Subcutaneous abdominal adipose tissue (tissue), 5 donors: Measurements from ENCODE around the gene FAF2.
A peak's percentile ranks its signal among the peaks of the same experiment; 100 is the strongest.

Experiments
- H3K27ac ChIP-seq: one replicate; pipeline ENCODE4 v1.7.0; 2013; ENCODE audit warnings: low read depth, mild to moderate bottlenecking, inconsistent platforms, low read length, moderate library complexity
- H3K27me3 ChIP-seq, 5 donors: one replicate each; pipeline ENCODE4 v1.7.0; 2013; ENCODE audit warnings: low read length in 5 of 5, inconsistent platforms in 1 of 5; ENCODE audit not compliant: control insufficient read depth in 5 of 5, insufficient read depth in 4 of 5
- H3K36me3 ChIP-seq, 5 donors: one replicate each; pipeline ENCODE4 v1.7.0; 2013; ENCODE audit warnings: low read length in 5 of 5; ENCODE audit not compliant: control insufficient read depth in 5 of 5, insufficient read depth in 5 of 5
- H3K4me1 ChIP-seq, 5 donors: one replicate each; pipeline ENCODE4 v1.7.0; 2013; ENCODE audit warnings: low read length in 5 of 5, mild to moderate bottlenecking in 3 of 5, moderate library complexity in 1 of 5; ENCODE audit not compliant: control insufficient read depth in 5 of 5, insufficient read depth in 5 of 5
- H3K4me3 ChIP-seq, 5 donors: one replicate each; pipeline ENCODE4 v1.7.0; 2013; ENCODE audit warnings: low read length in 5 of 5, low read depth in 1 of 5
- H3K9ac ChIP-seq, 5 donors: one replicate each; pipeline ENCODE4 v1.7.0; 2013; ENCODE audit warnings: low read length in 5 of 5, mild to moderate bottlenecking in 4 of 5, moderate library complexity in 3 of 5
- H3K9me3 ChIP-seq, 5 donors: one replicate each; pipeline ENCODE4 v1.7.0; 2013; ENCODE audit warnings: low read length in 5 of 5; ENCODE audit not compliant: control insufficient read depth in 5 of 5
- donor health status: healthy.
- donor health status: healthy.
- donor health status: healthy.
- donor health status: healthy.
- donor health status: healthy.

Gene FAF2

GRCh38 chr5:176533390-176533789, 85.2 kb downstream of the FAF2 start:
- H3K4me3 ChIP-seq = peak overlapping the region in 3 of 5 donors; percentile 12 to 39 (median 28)

GRCh38 chr5:176533894-176534611, 85.9 kb downstream of the FAF2 start:
- peak overlapping the region in 3 of 5 donors; percentile 28 to 94 (median 39) for H3K4me3 ChIP-seq
- H3K4me1 ChIP-seq = peaks cover 24 to 65% (median 48%) of the 10 kb centered on the region in 5 donors
- no peaks in the 10 kb centered on the region for H3K27me3 ChIP-seq
- H3K9me3 ChIP-seq = no peaks in the 10 kb centered on the region
- peak overlapping the region in 3 of 5 donors; percentile 14 to 72 (median 56) for H3K9ac ChIP-seq
- H3K36me3 ChIP-seq = peaks cover 0 to 26% (median 24%) of the 10 kb centered on the region in 5 donors
- H3K27ac ChIP-seq = peak overlapping the region; percentile 98

More at GRCh38 chr5:176533390-176533789, 85.2 kb downstream of the FAF2 start:
- Histone ChIP-seq H3K9ac (peak overlapping the region in 3 of 5 donors; percentile 1 to 56 (median 25)), H3K27me3 (no peaks in the 10 kb centered on the region), H3K4me1 (peaks cover 25 to 67% (median 54%) of the 10 kb centered on the region in 5 donors), H3K36me3 (peaks cover 0 to 32% (median 31%) of the 10 kb centered on the region in 5 donors), H3K27ac (peak overlapping the region; percentile 37), H3K9me3 (no peaks in the 10 kb centered on the region)

- H3K27me3 ChIP-seq = no peaks in the 10 kb centered on the region
- peak overlapping the region; percentile 98 for H3K27ac ChIP-seq
- no peaks in the 10 kb centered on the region for H3K9me3 ChIP-seq
- peaks cover 24 to 64% (median 45%) of the 10 kb centered on the region in 5 donors for H3K4me1 ChIP-seq
- H3K9ac ChIP-seq = peak overlapping the region in 3 of 5 donors; percentile 14 to 85 (median 72)
- H3K4me3 ChIP-seq = peak overlapping the region in 3 of 5 donors; percentile 11 to 94 (median 28)
- H3K36me3 ChIP-seq = peaks cover 0 to 20% (median 18%) of the 10 kb centered on the region in 5 donors
These were observed 86.5 kb downstream of the FAF2 start for GRCh38 chr5:176534640-176535039.

- H3K4me3 ChIP-seq = peak overlapping the region; percentile 75 to 98 (median 92)
- H3K27ac ChIP-seq = peak overlapping the region; percentile 98
- H3K36me3 ChIP-seq = peaks cover 0 to 17% (median 16%) of the 10 kb centered on the region in 5 donors
- H3K9ac ChIP-seq = peak overlapping the region in 4 of 5 donors; percentile 17 to 94 (median 82)
- no peaks in the 10 kb centered on the region for H3K9me3 ChIP-seq
- H3K4me1 ChIP-seq = peaks cover 24 to 62% (median 45%) of the 10 kb centered on the region in 5 donors
- H3K27me3 ChIP-seq = no peaks in the 10 kb centered on the region
These were observed 87.0 kb downstream of the FAF2 start for GRCh38 chr5:176535101-176535663.

GRCh38 chr5:176535664-176536131, 87.5 kb downstream of the FAF2 start:
- peak overlapping the region; percentile 17 to 94 (median 85) for H3K9ac ChIP-seq

GRCh38 chr5:176536132-176536901, 88.1 kb downstream of the FAF2 start:
- no peaks in the 10 kb centered on the region for H3K9me3 ChIP-seq
- peak overlapping the region; percentile 98 for H3K27ac ChIP-seq
- no peaks in the 10 kb centered on the region for H3K27me3 ChIP-seq
- peak overlapping the region; percentile 75 to 98 (median 92) for H3K4me3 ChIP-seq
- H3K36me3 ChIP-seq = peaks cover 0 to 8% (median 6%) of the 10 kb centered on the region in 5 donors
- H3K4me1 ChIP-seq = peaks cover 26 to 60% (median 47%) of the 10 kb centered on the region in 5 donors
- H3K9ac ChIP-seq = peak overlapping the region; percentile 17 to 94 (median 85)

More at GRCh38 chr5:176535664-176536131, 87.5 kb downstream of the FAF2 start:
- H3K9me3 ChIP-seq = no peaks in the 10 kb centered on the region
- H3K27me3 ChIP-seq = no peaks in the 10 kb centered on the region
- peaks cover 0 to 14% (median 12%) of the 10 kb centered on the region in 5 donors for H3K36me3 ChIP-seq
- H3K4me3 ChIP-seq = peak overlapping the region; percentile 75 to 98 (median 92)
- peak overlapping the region; percentile 98 for H3K27ac ChIP-seq
- H3K4me1 ChIP-seq = peaks cover 24 to 58% (median 45%) of the 10 kb centered on the region in 5 donors

GRCh38 chr5:176536902-176537553, 88.8 kb downstream of the FAF2 start, which contains the start of gene RNF44:
TSS of gene RNF44 (minus strand) at chr5:176537402. CDS start at chr5:176532472, 4,930 bp downstream.
- H3K27ac ChIP-seq = peak within 1 kb of the TSS; percentile 98
- H3K9ac ChIP-seq = peak within 1 kb of the TSS; percentile 75 to 94 (median 94)
- H3K27me3 ChIP-seq = no peaks in the 10 kb centered on the region
- H3K36me3 ChIP-seq = peaks cover 0 to under 1% (median 0%) of the 10 kb centered on the region in 5 donors
- peaks cover 26 to 63% (median 54%) of the 10 kb centered on the region in 5 donors for H3K4me1 ChIP-seq
- H3K4me3 ChIP-seq = peak within 1 kb of the TSS; percentile 85 to 98 (median 94)
- H3K9me3 ChIP-seq = no peaks in the 10 kb centered on the region

GRCh38 chr5:176537554-176538229, 89.5 kb downstream of the FAF2 start:
- Histone ChIP-seq H3K9ac (peak overlapping the region; percentile 75 to 94 (median 94)), H3K36me3 (no peaks in the 10 kb centered on the region), H3K27ac (peak overlapping the region; percentile 98), H3K4me3 (peak overlapping the region; percentile 85 to 98 (median 94)), H3K9me3 (no peaks in the 10 kb centered on the region), H3K27me3 (no peaks in the 10 kb centered on the region), H3K4me1 (peaks cover 26 to 67% (median 60%) of the 10 kb centered on the region in 5 donors)
